Progenitor cell of endocrine pancreas (in vitro differentiated cells): ENCODE results near the gene TBX18. TPM values are rescaled to one million over a fixed set of nuclear protein-coding genes. Genes with fewer than 3 reads are reported as not detected.

Experiments used
- DNase-seq: peaks from one replicate; pipeline ENCODE4 v3.0.0; 2021; ENCODE audit warnings: low spot score; ENCODE audit not compliant: unreplicated experiment
- H3K27ac Mint-ChIP-seq: 2 replicates; pipeline ENCODE4 v1.8.0; 2021; ENCODE audit warnings: mild to moderate bottlenecking, moderate library complexity, mixed read lengths
- H3K27me3 Mint-ChIP-seq: 2 replicates; pipeline ENCODE4 v1.8.0; 2021; ENCODE audit warnings: mixed read lengths
- H3K36me3 Mint-ChIP-seq: 2 replicates; pipeline ENCODE4 v1.8.0; 2022; ENCODE audit warnings: mixed read lengths; ENCODE audit not compliant: insufficient read depth
- H3K4me1 Mint-ChIP-seq: 2 replicates; pipeline ENCODE4 v1.8.0; 2021; ENCODE audit warnings: low read depth, mixed read lengths
- H3K4me3 Mint-ChIP-seq: 2 replicates; pipeline ENCODE4 v1.8.0; 2021; ENCODE audit warnings: low read depth, mild to moderate bottlenecking, moderate library complexity, mixed read lengths
- H3K9me3 Mint-ChIP-seq: 2 replicates; pipeline ENCODE4 v1.8.0; 2021; ENCODE audit warnings: low read depth, mixed read lengths
- CTCF ChIP-seq: fragments of 200-600 bp; sonication (generic); IDR thresholded peaks from one replicate; pipeline ENCODE4 v1.5.0; 2021; ENCODE audit warnings: antibody characterized with exemption, mild to moderate bottlenecking; ENCODE audit not compliant: unreplicated experiment
- total RNA-seq: library from RNA; stranded (reverse); gene quantifications from 2 replicates; pipeline ENCODE4 v1.2.1, GENCODE V29; 2021

The TBX18 gene
- total RNA-seq, 1 donor from 2014 or later: 1.3 TPM

- no peaks in the 10 kb centered on the region for H3K4me1 Mint-ChIP-seq
- DNase-seq: no peak
- H3K9me3 Mint-ChIP-seq: no peaks in the 10 kb centered on the region
- H3K27me3 Mint-ChIP-seq: peaks cover 7% of the 10 kb centered on the region
- H3K36me3 Mint-ChIP-seq: no peaks in the 10 kb centered on the region
- no peak for TF ChIP-seq CTCF
- H3K4me3 Mint-ChIP-seq: no peak overlapping the region
- no peak overlapping the region for H3K27ac Mint-ChIP-seq
These were observed 30.5 kb downstream of the TBX18 start for GRCh38 chr6:84733889-84734288.

DNA sequence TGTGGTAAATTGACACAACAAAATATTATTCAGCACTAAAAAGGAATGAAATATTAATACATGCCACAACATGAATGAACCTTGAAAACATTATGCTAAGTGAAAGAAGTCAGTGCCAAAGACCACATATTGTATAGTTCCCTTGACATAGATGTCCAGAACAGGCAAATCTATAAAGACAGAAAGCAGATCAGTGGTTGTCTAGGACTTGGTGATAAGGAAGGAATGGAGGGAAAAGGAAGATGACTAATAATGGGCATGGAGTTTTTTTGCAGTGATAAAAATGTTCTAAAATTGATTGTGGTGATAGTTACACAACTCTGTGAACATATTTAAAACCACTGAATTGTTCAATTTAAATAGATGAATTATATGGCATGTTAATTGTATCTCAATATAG, 32.5 kb downstream of the TBX18 start:
- Mint-ChIP-seq H3K4me3 (no peak overlapping the region), H3K36me3 (no peaks in the 10 kb centered on the region), H3K9me3 (no peaks in the 10 kb centered on the region), H3K27ac (no peak overlapping the region), H3K27me3 (peaks cover 3% of the 10 kb centered on the region), H3K4me1 (no peaks in the 10 kb centered on the region)
- no peak for DNase-seq
- TF ChIP-seq CTCF: no peak

- TF ChIP-seq CTCF: no peak
- Mint-ChIP-seq H3K4me3 (no peak overlapping the region), H3K27me3 (no peaks in the 10 kb centered on the region), H3K9me3 (no peaks in the 10 kb centered on the region), H3K27ac (no peak overlapping the region), H3K36me3 (no peaks in the 10 kb centered on the region), H3K4me1 (no peaks in the 10 kb centered on the region)
- DNase-seq: no peak
These were observed 33.0 kb downstream of the TBX18 start for GRCh38 chr6:84731401-84731800.

DNA sequence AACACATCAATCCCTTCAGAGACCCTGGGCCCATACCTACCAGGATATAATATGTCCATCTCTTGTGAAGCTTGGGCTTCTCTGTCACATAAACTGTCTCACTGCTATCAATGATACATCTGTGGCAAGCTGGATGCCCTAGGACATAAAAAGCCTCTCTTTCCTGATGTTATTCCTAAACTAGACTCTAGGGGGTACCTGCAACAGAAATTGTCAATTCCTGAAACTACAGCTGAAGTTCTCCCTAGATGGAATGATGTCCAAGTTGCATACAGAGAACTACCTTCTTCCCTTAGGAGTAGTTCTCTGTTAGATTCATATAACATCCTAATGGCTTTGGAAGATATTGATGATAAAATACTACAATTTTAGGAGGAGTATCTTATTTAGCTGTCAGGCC, 35.8 kb downstream of the TBX18 start:
- Mint-ChIP-seq H3K27ac (no peak overlapping the region), H3K36me3 (no peaks in the 10 kb centered on the region), H3K27me3 (no peaks in the 10 kb centered on the region), H3K4me1 (no peaks in the 10 kb centered on the region), H3K9me3 (no peaks in the 10 kb centered on the region), H3K4me3 (no peak overlapping the region)
- DNase-seq: no peak
- peak; percentile 53 for TF ChIP-seq CTCF

- no peak for TF ChIP-seq CTCF
- no peaks in the 10 kb centered on the region for H3K36me3 Mint-ChIP-seq
- no peaks in the 10 kb centered on the region for H3K9me3 Mint-ChIP-seq
- no peaks in the 10 kb centered on the region for H3K27me3 Mint-ChIP-seq
- H3K4me1 Mint-ChIP-seq: no peaks in the 10 kb centered on the region
- H3K4me3 Mint-ChIP-seq: no peak overlapping the region
- no peak for DNase-seq
- no peak overlapping the region for H3K27ac Mint-ChIP-seq
These were observed 45.2 kb downstream of the TBX18 start for GRCh38 chr6:84719152-84719551.
